PFSK-1 (cell line): ENCODE data around the gene NUSAP1. TPM values are rescaled to one million over a fixed set of nuclear protein-coding genes. Genes with fewer than 3 reads are reported as not detected.

Experiments used
- FOXP2 ChIP-seq: optimal IDR thresholded peaks from 2 replicates; pipeline ENCODE3; 2011; ENCODE audit warnings: borderline replicate concordance, control low read depth, inconsistent platforms; ENCODE audit not compliant: insufficient read depth; ENCODE audit errors: extremely low read length, extremely low read depth
- POLR2AphosphoS5 ChIP-seq: IDR thresholded peaks from 2 replicates; pipeline ENCODE4 v1.6.1; 2012; ENCODE audit warnings: low read depth, mild to moderate bottlenecking, control low read depth, low read length, moderate library complexity
- REST ChIP-seq, 2 experiments: IDR thresholded peaks; 2 replicates each; pipeline versions ENCODE4 v1.6.1 to v1.8.0; 2011 to 2012; ENCODE audit warnings: low read depth in 2 of 2, low read length in 2 of 2, control low read depth in 1 of 2, inconsistent platforms in 1 of 2, mild to moderate bottlenecking in 1 of 2, moderate library complexity in 1 of 2; ENCODE audit not compliant: insufficient read depth in 1 of 2
- SIN3A ChIP-seq: IDR thresholded peaks from 2 replicates; pipeline ENCODE4 v1.6.1; 2012; ENCODE audit warnings: mild to moderate bottlenecking, low read length, moderate library complexity, borderline replicate concordance; ENCODE audit not compliant: insufficient read depth
- TAF1 ChIP-seq: IDR thresholded peaks from 2 replicates; pipeline ENCODE4 v1.6.1; 2012; ENCODE audit warnings: low read length, control low read depth, borderline replicate concordance; ENCODE audit not compliant: insufficient read depth
- polyA plus RNA-seq: library from polyadenylated mRNA; unstranded; fragments of >200 nt; gene quantifications from one replicate; pipeline ENCODE4 v1.2.1, GENCODE V29; 2012; ENCODE audit warnings: low read depth, missing spikeins; ENCODE audit not compliant: insufficient read length

The NUSAP1 gene
- 60.1 TPM for polyA plus RNA-seq

DNA sequence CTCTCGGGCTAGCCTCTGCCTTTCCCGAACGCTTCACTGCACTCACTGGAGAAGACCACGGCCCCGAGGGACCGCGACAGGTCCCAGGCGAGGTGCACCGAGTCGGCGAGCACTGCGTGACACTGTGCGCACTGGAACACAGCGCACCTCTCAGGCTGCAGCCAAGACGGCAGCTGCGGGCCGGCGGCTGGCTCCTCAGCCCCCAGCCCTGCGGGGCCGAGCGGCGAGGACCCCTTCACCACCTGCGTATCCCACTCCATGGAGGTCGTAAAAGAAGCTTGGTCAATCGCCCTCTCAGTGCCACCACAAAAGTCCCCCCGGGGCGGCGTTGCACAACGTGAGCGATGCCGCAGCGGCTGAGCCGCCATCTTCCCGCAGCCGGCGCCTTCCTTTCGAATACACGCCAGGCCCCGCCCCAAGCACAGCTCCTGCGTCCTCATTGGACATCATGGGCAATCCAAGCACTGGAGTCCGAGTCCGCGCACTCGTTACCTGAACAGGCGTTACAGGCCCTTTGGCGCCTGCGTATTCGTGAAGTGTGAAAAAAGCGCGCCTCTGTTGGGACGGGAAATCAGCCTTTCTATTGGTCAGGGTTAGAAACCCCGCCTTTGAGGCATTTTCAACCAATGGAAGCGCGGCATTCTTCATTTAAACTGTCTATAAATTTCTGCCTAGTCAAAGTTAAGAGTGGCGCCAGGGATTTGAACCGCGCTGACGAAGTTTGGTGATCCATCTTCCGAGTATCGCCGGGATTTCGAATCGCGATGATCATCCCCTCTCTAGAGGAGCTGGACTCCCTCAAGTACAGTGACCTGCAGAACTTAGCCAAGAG is at the start of gene NUSAP1, which contains the start of gene OIP5:
NUSAP1 (plus strand) TSS at position 688 of the 832 bp plus-strand sequence; CDS start at position 765, 77 bp downstream.
OIP5 (minus strand) TSS at position 398 of the 832 bp plus-strand sequence; CDS start at position 368, 30 bp downstream.
- TF ChIP-seq POLR2AphosphoS5 (peak; percentile 95), SIN3A (peak; percentile 71; the same call in 1 of the 2 replicates), TAF1 (peak; percentile 90; the same call in 1 of the 2 replicates), FOXP2 (peak; percentile 7), REST (IDR thresholded peaks at IDR 0.05; ENCODE audit: insufficient read depth in 1 of 2, low read depth in 2 of 2, low read length in 2 of 2) (no peak)

DNA sequence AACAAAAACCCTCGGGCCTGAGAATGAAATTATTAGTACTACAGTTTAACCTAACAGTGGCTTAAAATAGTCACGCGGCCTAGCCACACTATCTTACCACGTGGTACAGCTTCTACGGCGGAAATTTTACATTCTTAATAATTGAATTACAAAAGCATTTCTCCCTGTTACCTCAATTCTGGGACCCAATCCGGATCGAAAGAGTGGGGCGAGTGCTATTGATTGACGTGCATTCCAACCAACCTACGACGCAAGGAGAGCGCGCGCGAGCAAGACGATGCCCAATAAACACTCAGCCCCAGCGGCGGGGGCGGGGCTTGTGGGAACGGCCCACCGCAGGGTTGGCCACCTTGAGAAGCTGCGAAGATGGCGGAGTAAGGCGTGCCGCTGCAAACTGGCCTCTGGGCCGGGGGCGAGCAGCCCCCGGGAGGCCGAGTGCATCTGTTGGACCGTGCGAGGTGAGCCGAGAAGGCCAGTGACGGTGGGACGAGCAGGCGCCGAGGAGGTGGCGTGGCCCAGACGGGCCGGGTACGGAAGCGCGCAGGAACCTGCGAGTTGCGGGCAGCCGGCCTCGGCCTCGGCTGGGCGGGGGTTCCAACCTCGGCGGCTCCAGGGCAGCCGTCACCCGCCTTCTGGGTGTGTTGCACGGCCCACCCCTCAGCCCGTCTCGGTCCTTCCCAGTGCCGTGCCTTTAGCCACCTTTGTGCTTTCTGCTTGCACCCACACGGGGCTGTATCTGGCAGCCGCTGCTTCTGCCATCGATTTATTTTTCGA is 48.8 kb upstream of the NUSAP1 start:
- peak; percentile 95 for TF ChIP-seq POLR2AphosphoS5
- TF ChIP-seq REST (IDR thresholded peaks at IDR 0.05; ENCODE audit: insufficient read depth in 1 of 2, low read depth in 2 of 2, low read length in 2 of 2), result peak; percentile 21 to 68; a peak in 1 of 4 replicates
- peak; percentile 94 for TF ChIP-seq TAF1
- TF ChIP-seq SIN3A, result peak; percentile 18; the same call in 1 of the 2 replicates
- peak; percentile 62 for TF ChIP-seq FOXP2

GRCh38 chr15:41284427-41285177 is 48.1 kb upstream of the NUSAP1 start:
- TF ChIP-seq POLR2AphosphoS5 (no peak; the same call in 1 of the 2 replicates), FOXP2 (no peak), SIN3A (no peak; the same call in 1 of the 2 replicates), TAF1 (no peak), REST (IDR thresholded peaks at IDR 0.05; ENCODE audit: insufficient read depth in 1 of 2, low read depth in 2 of 2, low read length in 2 of 2) (no peak)

DNA sequence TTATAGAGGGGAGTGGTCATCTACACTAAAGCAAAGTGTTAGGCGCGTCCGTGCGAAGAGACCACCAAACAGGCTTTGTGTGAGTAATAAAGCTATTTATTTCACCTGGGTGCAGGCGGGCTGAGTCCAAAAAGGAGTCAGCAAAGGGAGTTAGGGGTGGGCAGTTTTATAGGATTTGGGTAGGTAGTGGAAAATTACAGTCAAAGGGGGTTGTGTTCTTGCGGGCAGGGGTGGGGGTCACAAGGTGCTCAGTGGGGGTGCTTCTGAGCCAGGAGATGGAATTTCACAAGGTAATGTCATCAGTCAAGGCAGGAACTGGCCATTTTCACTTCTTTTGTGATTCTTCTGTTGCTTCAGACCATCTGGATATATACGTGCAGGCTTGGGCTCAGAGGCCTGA is 47.4 kb upstream of the NUSAP1 start:
- TF ChIP-seq SIN3A (no peak), POLR2AphosphoS5 (no peak), REST (IDR thresholded peaks at IDR 0.05; ENCODE audit: insufficient read depth in 1 of 2, low read depth in 2 of 2, low read length in 2 of 2) (no peak), FOXP2 (no peak), TAF1 (no peak)
